Fibroblast of skin of back (primary cell): ENCODE data around the gene CYB561D2.

Source experiments
- DNase-seq: peaks from one replicate; pipeline ENCODE4 v3.0.0-alpha.2; 2013

CYB561D2 gene

GRCh38 chr3:50341996-50342650, 8.5 kb upstream of the CYB561D2 start:
- DNase-seq = no peak

- no peak for DNase-seq
Observed at GRCh38 chr3:50342813-50343633, 7.6 kb upstream of the CYB561D2 start.

- DNase-seq = no peak
Observed at GRCh38 chr3:50345008-50345407, 5.7 kb upstream of the CYB561D2 start.

DNA sequence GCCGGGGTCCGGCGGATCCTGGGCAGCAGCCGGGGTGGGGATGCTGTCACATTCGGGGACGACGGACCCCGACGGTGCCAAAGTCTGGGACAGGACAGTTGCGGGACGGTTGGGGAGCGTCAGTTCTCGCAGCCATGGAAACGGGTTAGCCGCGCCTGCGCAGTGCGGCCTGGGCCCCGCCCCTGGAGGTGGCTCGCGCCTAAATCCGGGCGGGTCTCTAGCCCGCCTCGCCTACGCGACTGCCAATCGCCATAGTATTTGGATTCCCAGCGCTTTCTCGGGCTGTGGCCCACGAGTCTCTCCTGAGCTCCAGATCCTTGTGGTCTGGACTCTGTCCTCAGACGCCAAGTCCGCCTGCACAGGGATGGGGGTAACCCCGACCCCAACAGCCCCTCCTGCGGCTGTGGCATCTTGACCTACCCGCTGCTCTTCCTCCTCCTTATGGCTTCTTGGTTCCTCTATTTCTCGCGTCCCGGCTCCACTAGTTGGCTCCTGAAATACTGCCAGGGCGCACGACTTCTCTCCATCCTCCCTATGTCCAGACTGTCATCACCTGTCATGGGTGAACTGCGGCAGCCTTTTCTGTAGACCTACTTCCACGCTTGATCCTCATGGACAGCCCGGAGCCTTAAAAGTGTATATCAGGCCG, 5.0 kb upstream of the CYB561D2 start, which contains the start of gene ZMYND10:
ZMYND10 (minus strand) TSS at position 147 of the 649 bp plus-strand sequence. CDS start 153 bp downstream, outside the sequence.
- peak; percentile 43 for DNase-seq

DNA sequence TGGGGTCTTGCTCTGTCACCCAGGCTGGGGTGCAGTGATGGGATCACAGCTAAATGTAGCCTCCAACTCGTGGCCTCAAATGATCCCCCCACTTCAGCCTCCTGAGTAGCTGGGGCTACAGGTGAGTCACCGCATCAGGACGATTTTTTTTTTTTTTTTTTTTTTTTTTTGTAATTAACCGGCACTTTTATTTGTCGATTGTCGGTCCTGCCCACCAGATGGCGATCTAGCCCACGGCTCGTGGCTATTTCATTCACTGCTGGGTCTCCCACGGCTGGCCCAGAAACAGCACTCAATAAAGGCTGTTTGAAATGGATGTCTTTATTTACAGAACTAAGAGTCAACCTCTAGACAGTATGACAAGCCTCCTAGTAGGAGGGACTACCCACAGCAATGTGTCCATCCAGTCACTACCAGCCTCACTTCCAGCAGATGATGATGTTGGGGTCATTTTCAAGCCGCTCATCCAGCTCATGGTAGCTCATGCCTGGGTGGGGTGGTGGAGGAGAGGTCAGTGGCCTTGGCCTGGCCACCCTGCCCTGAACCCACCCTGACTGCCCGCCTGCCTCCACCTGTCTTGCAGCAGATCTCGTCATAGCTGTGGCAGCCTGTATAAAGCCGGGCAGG, 3.4 kb upstream of the CYB561D2 start:
- peak; percentile 76 for DNase-seq

- DNase-seq = no peak
Observed at GRCh38 chr3:50350213-50350526, 492 bp upstream of the CYB561D2 start.

DNA sequence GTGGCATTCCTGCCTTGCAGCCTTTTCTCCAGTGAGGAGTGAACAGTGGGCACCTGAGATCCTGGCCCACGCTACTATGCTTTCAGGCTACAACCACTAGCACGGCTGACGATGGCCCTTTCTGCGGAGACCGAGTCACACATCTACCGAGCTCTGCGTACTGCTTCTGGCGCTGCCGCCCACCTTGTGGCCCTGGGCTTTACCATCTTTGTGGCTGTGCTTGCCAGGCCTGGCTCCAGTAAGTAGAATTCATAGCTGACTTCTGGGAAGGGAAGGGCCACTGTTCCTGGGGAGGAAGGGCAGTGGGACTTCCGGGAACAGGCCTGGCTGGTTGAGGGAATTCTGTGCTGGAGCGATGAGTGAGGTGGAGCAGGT, 648 bp downstream of the CYB561D2 start:
- no peak for DNase-seq

- DNase-seq = peak; percentile 45
Observed at GRCh38 chr3:50352781-50353180, 2.1 kb downstream of the CYB561D2 start.

DNA sequence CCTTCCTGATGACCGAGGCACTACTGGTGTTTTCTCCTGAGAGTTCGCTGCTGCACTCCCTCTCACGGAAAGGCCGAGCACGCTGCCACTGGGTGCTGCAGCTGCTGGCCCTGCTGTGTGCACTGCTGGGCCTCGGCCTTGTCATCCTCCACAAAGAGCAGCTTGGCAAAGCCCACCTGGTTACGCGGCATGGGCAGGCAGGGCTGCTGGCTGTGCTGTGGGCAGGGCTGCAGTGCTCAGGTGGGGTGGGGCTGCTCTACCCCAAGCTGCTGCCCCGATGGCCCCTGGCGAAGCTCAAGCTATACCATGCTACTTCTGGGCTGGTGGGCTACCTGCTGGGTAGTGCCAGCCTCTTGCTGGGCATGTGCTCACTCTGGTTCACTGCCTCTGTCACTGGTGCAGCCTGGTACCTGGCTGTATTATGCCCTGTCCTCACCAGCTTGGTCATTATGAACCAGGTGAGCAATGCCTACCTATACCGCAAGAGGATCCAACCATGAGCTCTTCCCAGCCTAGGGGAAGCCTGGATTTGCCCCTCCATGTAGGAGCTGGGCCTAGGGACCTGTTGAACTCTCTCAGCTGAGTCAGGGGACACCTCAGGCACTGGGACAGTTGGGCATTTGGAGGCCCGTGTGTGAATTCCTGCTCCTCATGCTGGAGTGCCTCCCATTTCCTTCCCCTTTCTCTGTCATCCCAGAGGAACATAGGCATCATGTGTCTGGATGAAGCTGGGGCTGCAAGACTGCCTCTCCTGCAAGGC, 2.8 kb downstream of the CYB561D2 start:
- no peak for DNase-seq

- DNase-seq = no peak
Observed at GRCh38 chr3:50354186-50354764, 3.6 kb downstream of the CYB561D2 start.

- DNase-seq = no peak
Observed at GRCh38 chr3:50354850-50355249, 4.2 kb downstream of the CYB561D2 start.

- DNase-seq = no peak
Observed at GRCh38 chr3:50355829-50356552, 5.3 kb downstream of the CYB561D2 start.

DNA sequence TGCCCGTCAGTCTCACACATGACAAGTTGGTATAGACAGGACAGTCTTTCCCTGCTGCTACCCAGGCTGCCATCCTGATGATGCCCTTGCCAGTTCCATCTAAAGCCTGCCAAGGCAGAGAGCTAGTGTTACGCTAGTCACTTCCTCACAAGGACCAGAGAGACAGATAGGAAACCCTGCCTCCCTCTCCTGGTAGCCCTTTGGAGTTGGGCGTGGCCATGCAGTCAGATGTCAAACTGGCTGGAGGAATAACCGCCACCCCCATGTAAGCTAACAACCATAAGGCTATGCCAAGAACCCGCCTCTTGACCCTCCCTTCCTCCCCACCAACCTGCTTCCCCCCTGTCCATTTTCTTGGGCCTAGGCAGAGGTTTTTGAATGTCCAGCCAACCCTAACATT, 5.9 kb downstream of the CYB561D2 start:
- DNase-seq = no peak

DNA sequence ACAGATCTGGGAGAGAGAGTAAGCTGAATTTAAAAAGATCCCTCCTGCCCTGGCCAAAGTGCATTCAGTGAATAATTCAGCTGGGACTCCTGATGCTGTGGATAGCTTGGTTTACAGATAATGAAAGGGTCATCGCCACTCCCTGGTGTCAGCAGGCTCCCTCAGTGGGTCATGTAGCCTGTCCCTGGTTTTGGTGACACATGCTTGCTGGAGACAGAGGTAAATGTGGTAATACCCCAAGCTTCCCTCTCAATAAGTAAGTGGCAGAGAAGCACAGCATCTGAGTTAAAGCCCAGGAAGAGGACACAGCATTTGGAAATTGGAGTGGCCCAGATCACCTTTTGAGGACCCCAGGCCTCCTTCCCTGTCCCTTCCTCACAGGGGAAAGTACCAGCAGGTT, 6.8 kb downstream of the CYB561D2 start:
- DNase-seq = no peak

DNA sequence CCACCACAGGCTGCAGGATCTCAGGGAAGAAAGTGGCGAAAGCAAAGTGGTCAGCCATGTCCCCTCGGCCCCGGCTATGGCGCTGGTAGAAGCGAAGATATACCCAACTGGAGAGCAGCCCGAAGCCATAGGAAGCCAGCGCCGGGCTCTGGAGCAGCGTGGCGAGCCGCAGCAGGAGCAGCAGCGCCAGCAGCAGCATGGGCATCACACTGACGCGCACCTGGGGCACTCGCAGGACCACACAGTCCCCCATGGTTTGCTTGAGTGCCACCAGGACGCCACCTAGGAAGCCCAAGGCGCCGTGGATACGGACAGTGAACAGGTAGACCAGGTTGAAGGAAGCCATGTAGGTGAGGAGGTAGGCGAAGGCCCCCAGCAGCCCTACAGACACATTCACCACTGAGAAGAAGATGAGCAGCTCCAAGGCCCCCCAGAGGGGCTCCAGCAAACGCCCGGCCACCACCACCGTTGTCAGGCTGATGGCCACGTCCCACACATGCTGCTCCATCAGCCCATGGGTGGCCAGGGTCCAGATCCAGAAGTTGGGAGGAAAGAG, 7.8 kb downstream of the CYB561D2 start:
- DNase-seq = no peak

- peak; percentile 99 for DNase-seq
Observed at GRCh38 chr3:50358911-50359759, 8.5 kb downstream of the CYB561D2 start, which contains the start of gene TMEM115. Gene TMEM115, minus strand, starts transcription at chr3:50359521. Its CDS starts 458 bp downstream, at chr3:50359063.

GRCh38 chr3:50359760-50360110, 9.1 kb downstream of the CYB561D2 start:
- DNase-seq = no peak

DNA sequence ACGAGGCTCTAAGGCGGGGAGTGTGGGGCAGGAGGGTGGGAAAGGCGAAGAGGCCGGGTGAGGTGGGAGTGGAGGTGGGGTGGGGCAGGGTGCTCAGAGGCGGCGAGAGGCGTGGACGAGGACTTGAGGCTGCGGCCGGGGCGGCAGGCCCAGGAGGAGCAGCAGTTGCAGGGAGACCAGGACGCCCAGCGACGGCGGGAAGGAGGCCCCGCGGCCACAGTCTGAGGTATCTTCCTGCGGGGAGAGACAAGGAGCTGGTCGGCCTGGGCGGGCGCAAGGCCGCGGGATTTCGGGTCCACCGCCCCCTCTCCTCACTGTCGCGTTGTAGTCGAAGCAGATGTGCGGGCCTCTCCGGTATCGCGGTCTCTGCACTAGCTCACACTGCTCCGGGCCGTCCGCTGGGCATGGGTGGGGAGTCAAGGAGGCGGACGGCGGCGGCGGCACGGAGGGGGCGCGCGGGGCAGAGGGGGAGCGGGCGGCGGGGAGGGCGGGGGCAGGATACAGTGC, 14.0 kb downstream of the CYB561D2 start:
- DNase-seq = peak; percentile 31

- DNase-seq = peak; percentile 47
Observed at GRCh38 chr3:50365080-50365841, 14.6 kb downstream of the CYB561D2 start.
